H1 (cell line): ENCODE measurements around the gene GRIP2. TPM values are rescaled to one million over a fixed set of nuclear protein-coding genes. Genes with fewer than 3 reads are reported as not detected.

Experiments
- CTCF ChIA-PET: fragments of 300-600 bp; sonication (Branson Sonifier 250); formaldehyde crosslinking; loops from one replicate; lab custom pipeline; 2021; ENCODE audit not compliant: partially characterized antibody; lab: Charles Lee
- POLR2A ChIA-PET: fragments of 300-600 bp; sonication (Branson Sonifier 250); formaldehyde crosslinking; loops from one replicate; lab custom pipeline; 2021; ENCODE audit warnings: inconsistent platforms; ENCODE audit not compliant: partially characterized antibody; lab: Charles Lee
- DNase-seq, 2 experiments: peaks; one replicate each; pipeline versions ENCODE4 v3.0.0 to v3.0.0-alpha.2; 2010 to 2022; ENCODE audit warnings: low spot score in 2 of 2, low read depth in 1 of 2, mixed read lengths in 1 of 2
- FAIRE-seq: peaks from 2 replicates; lab custom pipeline; 2011; peaks lifted over from hg19 to GRCh38; lab: Jason Lieb, UNC
- H2AFZ ChIP-seq: 2 replicates; pipeline ENCODE4 v1.8.1; 2012; ENCODE audit warnings: low read length, inconsistent platforms
- H2AK5ac ChIP-seq: 2 replicates; pipeline ENCODE4 v1.6.1; 2013; ENCODE audit warnings: low read depth, low read length
- H2BK120ac ChIP-seq: replicated peaks from 2 replicates; pipeline ENCODE3; 2013; ENCODE audit warnings: low read depth, low read length, inconsistent platforms
- H2BK12ac ChIP-seq: 2 replicates; pipeline ENCODE4 v1.6.1; 2013; ENCODE audit warnings: low read depth, low read length
- H2BK15ac ChIP-seq: 2 replicates; pipeline ENCODE4 v1.6.1; 2013; ENCODE audit warnings: low read length
- H2BK20ac ChIP-seq: 2 replicates; pipeline ENCODE4 v1.6.1; 2013; ENCODE audit warnings: low read length
- H2BK5ac ChIP-seq: 2 replicates; pipeline ENCODE4 v1.6.1; 2013; ENCODE audit warnings: low read depth, low read length
- H3K14ac ChIP-seq: 2 replicates; pipeline ENCODE4 v1.6.1; 2013; ENCODE audit warnings: inconsistent platforms; ENCODE audit not compliant: insufficient read length
- H3K18ac ChIP-seq: 2 replicates; pipeline ENCODE4 v1.6.1; 2013; ENCODE audit warnings: low read length; ENCODE audit errors: extremely low read depth
- H3K23ac ChIP-seq: 2 replicates; pipeline ENCODE4 v1.6.1; 2013; ENCODE audit warnings: inconsistent platforms; ENCODE audit not compliant: insufficient read length
- H3K23me2 ChIP-seq: 2 replicates; pipeline ENCODE4 v1.6.1; 2013; ENCODE audit warnings: low read depth, low read length
- H3K27ac ChIP-seq: 2 replicates; pipeline ENCODE4 v1.6.1; 2011; ENCODE audit warnings: low read depth, low read length, inconsistent platforms
- H3K27me3 ChIP-seq, 4 experiments: replicated peaks in 1 of 4; 1 replicate in 1 of 4; 2 replicates in 3 of 4; pipeline versions ENCODE4 v1.6.1 to v1.8.1; 2011 to 2013; ENCODE audit warnings: low read length in 3 of 4, mild to moderate bottlenecking in 3 of 4, inconsistent platforms in 2 of 4, mixed read lengths in 2 of 4, moderate library complexity in 1 of 4; ENCODE audit not compliant: control insufficient read depth in 3 of 4, insufficient read depth in 3 of 4; ENCODE audit errors: extremely low read depth in 1 of 4
- H3K36me3 ChIP-seq, 4 experiments: 2 replicates each; pipeline versions ENCODE4 v1.6.1 to v1.8.1; 2011 to 2013; ENCODE audit warnings: mild to moderate bottlenecking in 4 of 4, low read length in 3 of 4, moderate library complexity in 2 of 4, control low read depth in 1 of 4, inconsistent platforms in 1 of 4; ENCODE audit not compliant: insufficient read depth in 4 of 4, control insufficient read depth in 2 of 4
- H3K4ac ChIP-seq: replicated peaks from 2 replicates; pipeline ENCODE3; 2013; ENCODE audit warnings: low read length, low read depth, mixed read lengths, inconsistent platforms; ENCODE audit not compliant: insufficient read length
- H3K4me1 ChIP-seq, 4 experiments: replicated peaks in 1 of 4; 1 replicate in 1 of 4; 2 replicates in 3 of 4; pipeline versions ENCODE4 v1.6.1 to v1.8.1; 2011 to 2013; ENCODE audit warnings: low read length in 3 of 4, inconsistent platforms in 2 of 4, mixed read lengths in 1 of 4; ENCODE audit not compliant: insufficient read depth in 4 of 4, control insufficient read depth in 3 of 4
- H3K4me2 ChIP-seq, 2 experiments: 2 replicates each; pipeline versions ENCODE4 v1.6.1 to v1.8.1; 2011 to 2013; ENCODE audit warnings: low read depth in 2 of 2, low read length in 2 of 2, control low read depth in 1 of 2, inconsistent platforms in 1 of 2, mild to moderate bottlenecking in 1 of 2; ENCODE audit not compliant: insufficient read depth in 1 of 2
- H3K4me3 ChIP-seq, 4 experiments: fragments of 200-600, 300-600 bp in 1 of 4; sonication (generic), shearing (Covaris generic), sonication (Bioruptor Twin) in 1 of 4; 2 replicates each; pipeline versions ENCODE4 v1.5.1 to v1.8.1; 2011 to 2016; ENCODE audit warnings: low read length in 4 of 4, low read depth in 3 of 4, control low read depth in 2 of 4, inconsistent platforms in 2 of 4, mild to moderate bottlenecking in 2 of 4, mixed read lengths in 1 of 4, moderate library complexity in 1 of 4; ENCODE audit not compliant: insufficient read depth in 2 of 4; ENCODE audit errors: extremely low read depth in 1 of 4
- H3K56ac ChIP-seq: replicated peaks from 2 replicates; pipeline ENCODE3; 2013; ENCODE audit warnings: low read depth, mild to moderate bottlenecking, mixed read lengths, low read length, inconsistent platforms; ENCODE audit not compliant: insufficient read length
- H3K79me1 ChIP-seq: 2 replicates; pipeline ENCODE4 v1.6.1; 2013; ENCODE audit warnings: low read depth, low read length, control low read depth
- H3K79me2 ChIP-seq, 2 experiments: 2 replicates each; pipeline versions ENCODE4 v1.6.1 to v1.8.1; 2012 to 2013; ENCODE audit warnings: low read length in 2 of 2, mild to moderate bottlenecking in 2 of 2, inconsistent platforms in 1 of 2; ENCODE audit not compliant: insufficient read depth in 2 of 2, control insufficient read depth in 1 of 2
- H3K9ac ChIP-seq, 4 experiments: replicated peaks in 1 of 4; 1 replicate in 1 of 4; 2 replicates in 3 of 4; pipeline versions ENCODE4 v1.6.1 to v1.8.1; 2011 to 2013; ENCODE audit warnings: low read depth in 3 of 4, low read length in 3 of 4, control low read depth in 2 of 4, mild to moderate bottlenecking in 2 of 4, moderate library complexity in 2 of 4, inconsistent platforms in 1 of 4; ENCODE audit errors: extremely low read depth in 1 of 4
- H3K9me3 ChIP-seq, 2 experiments: 2 replicates each; pipeline versions ENCODE4 v1.6.1 to v1.8.1; 2012 to 2013; ENCODE audit warnings: mild to moderate bottlenecking in 2 of 2, moderate library complexity in 2 of 2, control low read depth in 1 of 2, inconsistent platforms in 1 of 2, low read depth in 1 of 2, low read length in 1 of 2, mixed read lengths in 1 of 2; ENCODE audit not compliant: insufficient read depth in 2 of 2
- H4K20me1 ChIP-seq, 2 experiments: replicated peaks in 1 of 2; 2 replicates each; pipeline versions ENCODE3 to v1.8.1; 2011 to 2013; ENCODE audit warnings: inconsistent platforms in 2 of 2, low read length in 2 of 2, mild to moderate bottlenecking in 1 of 2; ENCODE audit not compliant: insufficient read depth in 2 of 2, control insufficient read depth in 1 of 2
- H4K5ac ChIP-seq: 2 replicates; pipeline ENCODE4 v1.6.1; 2013; ENCODE audit warnings: low read length, low read depth, mixed read lengths, inconsistent platforms; ENCODE audit not compliant: insufficient read length
- H4K8ac ChIP-seq: 2 replicates; pipeline ENCODE4 v1.8.0; 2013; ENCODE audit warnings: mild to moderate bottlenecking, moderate library complexity, low read length, inconsistent platforms; ENCODE audit not compliant: insufficient read depth; ENCODE audit errors: extremely low read depth
- H4K91ac ChIP-seq: replicated peaks from 2 replicates; pipeline ENCODE3; 2013; ENCODE audit warnings: low read length, mixed read lengths, inconsistent platforms; ENCODE audit not compliant: insufficient read length
- SUZ12 ChIP-seq: fragments of 200-600 bp; sonication (generic); IDR thresholded peaks from 2 replicates; pipeline ENCODE4 v1.6.1; 2012; ENCODE audit warnings: mild to moderate bottlenecking, inconsistent platforms, low read length, moderate library complexity, mixed read lengths
- WGBS, 2 experiments: shearing (Covaris generic) in 1 of 2; methylation state at CpG; one replicate each; pipeline versions ENCODE4 v1.1.6 to v1.1.7; 2013 to 2015; ENCODE audit warnings: low lambda C conversion rate in 2 of 2, mixed read lengths in 2 of 2, inconsistent platforms in 1 of 2, low coverage in 1 of 2, missing lambda C conversion rate in 1 of 2; ENCODE audit not compliant: insufficient replicate concordance in 2 of 2, insufficient coverage in 1 of 2, insufficient read length in 1 of 2; ENCODE audit errors: extremely low coverage in 1 of 2, missing lambda C conversion rate in 1 of 2; 5-methylcytosine and 5-hydroxymethylcytosine counted together
- polyA plus RNA-seq, 7 experiments: library from polyadenylated mRNA; depleted of rRNA in 3 of 7; stranded (reverse) in 5 of 7; unstranded in 2 of 7; fragments of >200 nt in 5 of 7; fragments of 200-250 nt in 2 of 7; gene quantifications; 1 replicate in 5 of 7; 2 replicates in 1 of 7; 4 replicates in 1 of 7; pipeline versions ENCODE4 v1.2.1 to v1.2.3, GENCODE V29; 2011 to 2013; ENCODE audit warnings: missing spikeins in 2 of 7, mixed read lengths in 2 of 7
- total RNA-seq: library from RNA; stranded (reverse); fragmentation: NEBNext Ultra II Directional; extraction: Animal tissue kit (Norgen Biotek cat#: 25700); gene quantifications from 2 replicates; pipeline ENCODE4 v1.2.1, GENCODE V29; 2021

The GRIP2 gene
- total and polyA plus RNA-seq, 2 of the 8 experiments (the other 6 are each of a cell fraction or from before 2014, with no cell fraction given), result 2.5 to 6.4 TPM

DNA sequence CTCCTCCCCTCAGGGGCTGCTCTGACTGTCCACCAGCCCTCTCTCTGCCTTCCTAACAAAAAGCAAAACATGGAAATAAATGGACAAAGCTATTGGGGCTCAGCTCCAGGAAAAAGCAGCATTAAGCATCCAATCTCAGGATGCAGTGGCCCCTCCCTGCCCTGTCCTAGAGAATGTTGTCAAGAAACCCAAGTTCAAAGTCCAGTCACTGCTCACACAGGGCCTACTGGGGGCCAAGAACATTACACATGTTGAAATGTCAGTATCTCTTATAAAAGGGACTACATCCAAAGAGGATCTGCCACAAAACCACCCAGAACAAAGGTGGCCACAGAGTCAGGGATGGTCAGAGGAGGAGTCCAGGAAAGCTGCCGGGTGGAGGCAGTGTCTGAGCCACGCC lies 7.6 kb upstream of the GRIP2 start:
- Histone ChIP-seq H3K9ac (no peak overlapping the region), H3K79me1 (no peaks in the 10 kb centered on the region), H3K4me2 (no peak overlapping the region), H3K23me2 (no peaks in the 10 kb centered on the region), H2BK20ac (no peak overlapping the region), H3K56ac (no peak overlapping the region), H3K23ac (no peak overlapping the region), H2BK15ac (no peak overlapping the region), H4K20me1 (peaks cover 0 to 3% of the 10 kb centered on the region in 2 experiments), H3K18ac (no peak overlapping the region), H4K5ac (no peak overlapping the region), H3K27ac (no peak overlapping the region), H2AFZ (no peak overlapping the region), H4K8ac (no peak overlapping the region), H3K9me3 (no peaks in the 10 kb centered on the region), H3K4ac (no peak overlapping the region), H2BK12ac (no peak overlapping the region), H3K27me3 (no peaks in the 10 kb centered on the region), H3K14ac (no peak overlapping the region), H2BK5ac (no peak overlapping the region), H3K4me1 (peaks cover 0 to 3% (median 0%) of the 10 kb centered on the region in 4 experiments; a peak in 1 of 7 replicates), H2BK120ac (no peak overlapping the region), H4K91ac (no peak overlapping the region), H3K79me2 (no peaks in the 10 kb centered on the region), H3K4me3 (no peak overlapping the region), H3K36me3 (no peaks in the 10 kb centered on the region), H2AK5ac (no peak overlapping the region)
- TF ChIP-seq SUZ12, result no peak
- WGBS, 2 experiments, result 50% methylated on average over 2 of the region's 2 CpGs; no CpG with 5 or more reads in 1 of the 2 experiments
- no peak for DNase-seq
- CTCF ChIA-PET, result interaction anchor here (0.6 to 13.1 kb wide), 27 partner anchors 12 to 363 kb away, joined by 3 to 280 read pairs (median 8); partner anchors contain the start of genes CCDC174 and GRIP2
- no peak for FAIRE-seq
- POLR2A ChIA-PET, result interaction anchor here (0.6 to 2.2 kb wide), 3 partner anchors 22 to 78 kb away, joined by 3 to 7 read pairs (median 3); no protein-coding TSS in a partner anchor
